Femur (tissue), 1 donor: ENCODE measurements around the gene SUSD3.
"Not testable (repeated sequence)": the region's sequence is repeated elsewhere in the genome, so short reads cannot be mapped to it uniquely, and the experiment has no call there.

Source experiments
- DNase-seq: peaks from one replicate; pipeline ENCODE4 v3.0.0-alpha.2; 2017

The SUSD3 gene

DNA sequence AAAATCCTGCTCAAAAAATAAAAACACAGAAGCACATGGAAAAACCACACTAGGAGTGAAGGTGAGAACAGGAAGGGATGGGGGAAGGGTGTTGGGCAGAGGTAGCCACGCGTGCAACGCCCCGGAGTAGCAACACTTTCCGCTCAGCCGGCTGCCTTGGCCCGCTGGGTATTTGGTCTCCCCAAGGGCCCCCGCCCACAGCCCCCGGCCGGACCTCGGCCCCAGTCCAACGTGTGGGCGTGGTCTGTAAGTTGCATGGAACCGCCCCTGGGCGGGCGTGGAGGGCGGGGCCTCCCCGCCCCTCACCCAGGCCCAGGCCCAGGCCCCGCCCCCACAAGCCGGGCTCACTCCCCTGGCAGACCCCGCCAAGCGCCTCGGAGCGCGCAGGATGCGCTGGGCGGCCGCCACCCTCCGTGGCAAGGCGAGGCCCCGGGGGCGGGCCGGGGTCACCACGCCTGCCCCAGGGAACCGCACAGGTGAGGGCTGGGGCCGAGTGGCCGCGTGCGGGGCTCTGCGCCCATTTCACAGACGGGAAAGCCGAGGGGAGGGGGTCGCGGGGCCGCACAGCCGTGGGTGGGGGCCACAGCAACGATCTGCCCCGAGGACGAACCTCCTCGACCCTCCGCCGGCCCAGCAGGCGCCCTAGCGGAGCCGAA, at the start of gene SUSD3:
SUSD3 (plus strand) TSS at position 347 of the 656 bp plus-strand sequence; CDS start at position 389, 42 bp downstream.
- DNase-seq, result peak; percentile 82

GRCh38 chr9:93009337-93010015, 49.0 kb upstream of the SUSD3 start:
- no peak for DNase-seq

- no peak for DNase-seq
Measured at GRCh38 chr9:93010056-93010455, 48.4 kb upstream of the SUSD3 start.

GRCh38 chr9:93010704-93011103, 47.8 kb upstream of the SUSD3 start:
- DNase-seq, result no peak

DNA sequence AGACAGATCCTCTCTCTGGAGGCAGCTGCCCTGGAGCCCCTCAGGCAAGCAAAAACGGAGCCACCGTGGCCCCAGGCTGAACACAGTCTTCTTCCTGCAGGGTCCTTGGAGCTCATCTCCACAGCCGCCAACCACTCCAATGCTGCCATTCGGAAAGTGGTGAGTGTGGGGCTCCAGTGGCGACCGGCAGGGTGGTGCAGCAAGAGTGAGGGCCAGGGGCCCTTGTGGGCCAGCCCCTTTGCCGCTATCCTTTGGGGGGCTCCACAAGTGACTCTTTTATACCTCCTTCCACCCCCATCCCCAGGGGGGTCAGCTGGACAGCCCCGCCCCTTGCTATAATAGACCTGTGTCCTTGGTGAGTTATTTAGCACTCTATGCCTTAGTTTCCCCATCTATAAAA, 47.4 kb upstream of the SUSD3 start:
- no peak for DNase-seq

DNA sequence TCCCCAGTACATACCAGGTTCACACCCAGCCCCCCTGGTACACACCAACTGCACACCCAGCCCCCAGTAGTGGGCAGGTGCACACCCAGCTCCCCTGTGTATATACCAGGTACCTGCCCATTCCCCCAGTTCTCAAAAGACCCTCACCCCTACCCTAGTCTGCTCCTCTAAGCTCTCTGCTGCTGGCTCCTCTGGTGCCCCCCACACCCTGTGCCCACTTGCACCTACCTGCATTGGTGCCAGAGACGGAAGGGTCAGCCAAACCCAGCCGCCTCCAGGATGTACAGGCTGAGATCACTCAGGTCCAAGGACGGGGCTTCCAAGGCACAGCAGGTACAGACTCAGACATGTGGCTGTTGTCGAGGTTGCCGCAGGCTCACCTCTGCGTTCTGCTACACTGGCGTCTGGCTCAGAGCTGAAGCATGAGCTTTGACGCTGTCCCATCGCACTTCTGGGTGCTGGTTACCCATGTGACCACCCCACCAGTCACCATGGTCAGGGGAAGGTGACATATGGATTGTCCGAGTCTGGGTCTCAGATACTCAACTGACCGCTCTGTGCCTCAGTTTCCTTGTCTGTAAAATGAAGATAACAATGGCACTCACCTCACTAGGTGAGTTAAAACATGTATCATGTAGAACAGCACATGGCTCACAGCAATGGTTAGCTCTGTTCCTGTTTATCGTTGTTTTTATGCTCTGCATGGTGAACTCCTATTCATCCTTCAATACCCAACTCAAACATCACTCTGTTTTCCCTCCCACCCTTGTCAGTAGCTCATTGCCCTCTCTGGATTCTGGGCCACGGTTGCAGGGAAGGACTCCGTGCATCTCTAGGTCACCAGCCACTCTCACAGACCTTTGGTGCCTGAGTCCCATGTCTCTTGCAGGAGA, 45.3 kb upstream of the SUSD3 start:
- no peak for DNase-seq

GRCh38 chr9:93013856-93014582, 44.5 kb upstream of the SUSD3 start:
- DNase-seq, result peak; percentile 25

- not testable (repeated sequence) for DNase-seq
Measured at GRCh38 chr9:93015190-93015589, 43.3 kb upstream of the SUSD3 start.

DNA sequence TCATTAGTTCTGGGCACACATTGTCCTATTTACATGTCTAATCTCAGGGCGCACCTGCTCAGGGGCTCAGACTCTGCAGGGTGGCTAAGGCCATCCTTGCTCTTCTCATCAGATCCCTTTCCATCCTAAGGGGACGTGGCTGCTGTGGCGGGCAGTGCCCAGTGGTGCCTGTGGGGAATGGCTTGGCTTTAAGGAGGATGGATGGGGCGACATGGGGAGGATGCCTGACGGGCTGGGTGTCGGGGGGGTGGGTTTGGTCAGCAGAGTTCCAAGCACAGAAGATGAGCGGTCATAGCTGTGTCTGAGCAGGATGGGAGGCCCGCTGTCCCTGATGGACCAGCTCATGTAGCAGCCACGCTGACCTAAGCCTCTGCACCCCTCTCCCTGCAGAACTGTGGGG, 40.9 kb upstream of the SUSD3 start:
- no peak for DNase-seq

- peak; percentile 10 for DNase-seq
Measured at GRCh38 chr9:93020151-93020550, 38.4 kb upstream of the SUSD3 start.

DNA sequence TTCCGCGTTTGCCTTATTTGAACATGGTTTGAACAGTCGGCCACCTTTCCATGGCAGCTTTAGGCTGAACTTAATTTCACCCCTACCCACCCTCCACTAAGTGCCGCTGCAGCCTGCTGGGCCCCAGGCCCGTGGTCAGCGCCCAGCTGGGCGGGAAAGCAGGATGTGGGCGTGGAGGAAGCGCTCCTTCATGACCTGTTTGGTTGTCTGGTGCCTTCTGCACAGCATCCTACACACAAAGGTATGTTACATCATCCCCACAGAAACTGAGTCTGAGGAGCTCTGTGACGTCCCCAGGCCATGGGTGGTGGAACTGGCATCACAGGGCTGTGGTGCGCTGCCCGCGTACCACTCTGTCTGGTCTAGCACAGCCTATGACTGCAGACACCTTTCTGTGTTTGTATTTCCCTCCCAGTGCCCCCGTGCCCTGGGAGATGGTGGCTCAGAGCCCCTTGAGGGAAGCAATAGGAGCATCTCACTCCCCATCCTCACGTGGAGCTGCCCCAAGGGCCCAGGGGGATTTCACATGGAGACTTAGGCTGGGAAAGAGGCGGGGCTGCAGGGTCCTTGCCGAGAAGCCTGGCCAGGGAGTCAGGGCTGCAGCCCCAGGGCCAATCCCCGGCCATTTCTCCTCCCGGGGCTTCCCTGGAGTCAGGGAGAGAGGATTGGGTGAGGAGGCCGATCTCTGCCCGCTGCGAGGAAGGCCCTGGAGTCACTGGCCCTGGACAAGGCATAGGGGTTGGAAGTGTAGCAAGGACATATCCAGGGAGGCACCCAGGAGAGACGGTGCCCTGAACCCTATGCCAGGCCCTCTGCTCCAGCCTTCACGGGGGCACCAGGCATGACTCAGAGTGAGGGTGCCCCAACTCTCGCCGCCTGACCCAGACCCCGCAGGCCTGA, 37.5 kb upstream of the SUSD3 start:
- DNase-seq, result peak; percentile 62

GRCh38 chr9:93022066-93022465, 36.4 kb upstream of the SUSD3 start:
- DNase-seq, result no peak

DNA sequence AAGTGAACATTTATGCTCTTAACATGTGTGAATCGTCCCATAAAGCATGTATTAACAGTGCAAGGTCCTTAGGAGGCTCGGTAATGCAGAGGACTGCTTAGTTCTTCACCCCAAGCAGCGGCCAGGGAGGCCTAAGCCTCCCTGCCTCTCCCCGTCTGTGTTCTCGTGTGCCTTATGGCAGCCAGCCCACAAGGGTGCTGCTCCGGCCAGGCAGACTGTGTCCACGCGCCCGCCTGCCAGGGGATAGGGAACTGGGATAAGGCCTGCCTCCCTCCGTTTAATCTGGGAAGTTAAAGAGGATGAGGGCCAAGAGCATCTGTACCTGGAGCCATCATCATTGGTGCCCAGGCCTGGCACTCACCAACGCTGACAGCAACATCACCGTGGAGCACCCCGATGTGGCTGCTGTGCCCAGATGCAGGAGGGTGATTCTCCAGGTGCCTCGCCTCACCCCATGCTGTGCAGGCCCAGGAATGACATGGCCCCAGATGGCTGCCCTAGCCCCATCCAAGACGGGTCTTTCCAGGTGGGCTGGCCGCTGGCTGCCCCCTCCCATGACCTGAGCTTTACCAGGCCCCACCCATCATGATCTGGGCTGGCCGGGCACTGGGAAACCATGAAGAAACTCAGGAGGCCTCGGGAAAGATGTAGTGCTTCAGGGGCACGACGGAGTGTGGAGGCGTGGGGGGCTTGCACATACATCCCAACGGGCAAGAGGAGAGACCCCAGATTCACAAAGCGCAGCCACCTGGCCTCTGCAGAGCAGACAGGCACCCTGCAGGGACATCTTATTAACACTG, 35.6 kb upstream of the SUSD3 start:
- DNase-seq, result peak; percentile 12

DNA sequence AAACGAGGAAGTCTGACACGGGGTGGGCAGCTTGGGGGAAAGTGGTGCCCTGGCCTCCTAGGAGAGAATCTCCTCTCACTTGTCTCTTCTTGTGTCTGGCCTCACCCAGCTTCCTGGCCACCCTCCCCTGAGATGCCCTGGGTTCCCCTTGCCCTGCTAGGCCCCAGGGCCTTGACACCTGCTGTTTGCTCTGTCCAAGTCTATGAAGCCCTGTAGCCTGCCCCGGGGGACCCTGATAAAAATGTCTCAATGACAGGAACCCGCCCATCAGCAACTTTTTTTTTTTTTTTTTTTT, 35.0 kb upstream of the SUSD3 start:
- no peak for DNase-seq

- DNase-seq, result no peak
Measured at GRCh38 chr9:93024646-93024910, 33.9 kb upstream of the SUSD3 start.

- DNase-seq, result peak; percentile 11
Measured at GRCh38 chr9:93024986-93025630, 33.4 kb upstream of the SUSD3 start.

DNA sequence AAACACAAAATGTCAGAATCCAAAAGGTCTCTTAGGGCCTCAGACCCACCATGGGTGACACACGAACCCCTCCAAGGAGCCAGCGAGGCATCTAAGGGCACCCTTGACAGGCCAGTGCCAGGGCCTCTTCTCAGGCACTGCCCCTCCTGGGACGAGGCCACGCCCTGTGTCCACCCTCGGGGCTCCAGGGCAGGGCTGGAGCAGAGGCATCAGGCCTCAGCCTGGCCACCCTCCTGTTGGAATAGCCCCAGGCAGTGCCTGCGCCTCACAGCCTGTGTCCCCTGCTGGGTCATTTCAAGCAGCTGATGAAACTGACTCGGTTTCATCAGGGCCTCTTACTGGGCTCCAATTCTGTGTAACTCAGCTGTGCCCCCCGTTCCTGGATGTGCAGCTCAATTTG, 32.8 kb upstream of the SUSD3 start:
- peak; percentile 11 for DNase-seq

- no peak for DNase-seq
Measured at GRCh38 chr9:93026640-93027039, 31.9 kb upstream of the SUSD3 start.

GRCh38 chr9:93027750-93028149, 30.8 kb upstream of the SUSD3 start:
- DNase-seq, result no peak

DNA sequence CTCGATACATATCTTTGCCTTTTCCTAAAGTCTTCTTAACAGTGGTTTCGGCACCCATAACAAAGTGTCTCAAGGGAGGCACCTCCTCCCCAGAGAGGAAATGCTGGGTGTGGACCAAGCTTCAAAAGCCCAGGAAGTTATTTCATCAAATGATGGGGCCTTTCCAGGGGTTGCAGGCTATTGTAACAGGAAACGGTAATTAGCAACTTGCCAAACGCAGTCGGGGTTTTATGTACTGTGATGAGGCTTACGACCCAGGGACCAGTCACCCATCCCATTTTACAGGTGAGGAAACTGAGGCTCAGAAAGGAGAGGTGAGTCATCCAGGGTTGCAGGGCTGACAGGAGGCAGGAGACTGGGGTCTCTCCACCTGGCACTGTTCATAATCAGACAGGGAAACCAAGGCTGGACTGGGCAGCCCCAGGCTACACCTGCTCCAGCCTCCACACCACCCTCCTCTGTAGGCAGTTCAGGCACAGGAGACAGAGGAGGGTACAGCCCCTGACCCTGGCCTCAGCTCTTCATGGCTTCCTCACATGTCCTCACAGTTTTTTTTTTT, 30.0 kb upstream of the SUSD3 start:
- DNase-seq, result peak; percentile 55
